Ascending aorta (tissue), 2 donors: Measurements from ENCODE around the gene RAD51B. TPM values are rescaled to one million over a fixed set of nuclear protein-coding genes. Genes with fewer than 3 reads are reported as not detected.

Source experiments
- DNase-seq, 2 donors: peaks; one replicate each; pipeline ENCODE4 v3.0.0-alpha.2; 2019; ENCODE audit warnings: low spot score in 2 of 2
- H3K27ac ChIP-seq, 2 donors: fragments of 200-600 bp; sonication (generic); one replicate each; pipeline ENCODE4 v1.5.1; 2016 to 2017; ENCODE audit warnings: mild to moderate bottlenecking in 1 of 2
- H3K27me3 ChIP-seq: fragments of 200-600 bp; sonication (generic); one replicate; pipeline ENCODE4 v1.5.1; 2017
- H3K36me3 ChIP-seq, 2 donors: fragments of 200-600 bp; sonication (generic); one replicate each; pipeline ENCODE4 v1.5.1; 2016
- H3K4me1 ChIP-seq, 2 donors: fragments of 200-600 bp; sonication (generic); one replicate each; pipeline ENCODE4 v1.5.1; 2016 to 2017; ENCODE audit warnings: mild to moderate bottlenecking in 1 of 2
- H3K4me3 ChIP-seq, 2 donors: fragments of 200-600 bp; sonication (generic); one replicate each; pipeline ENCODE4 v1.5.1; 2016 to 2017; ENCODE audit warnings: mild to moderate bottlenecking in 1 of 2
- H3K9me3 ChIP-seq, 2 donors: fragments of 200-600 bp; sonication (generic); one replicate each; pipeline ENCODE4 v1.5.1; 2016
- intact Hi-C: fragments of 100-400 bp; cut with DNase I; formaldehyde crosslinking; loops from one replicate; pipeline ENCODE4 v1.15.1; 2023
- total RNA-seq: library from RNA; depleted of rRNA; stranded (reverse); fragments of >200 nt; gene quantifications from one replicate; pipeline ENCODE4 v1.1.0, GENCODE V29; 2016
- TF ChIP-seq, protein P1 (sequence below), 3 experiments: fragments of 200-600 bp in 2 of 3; fragments of 450-650 bp in 1 of 3; sonication (generic) in 2 of 3; IDR thresholded peaks; one replicate each; pipeline ENCODE4 v1.5.1; 2016 to 2019; ENCODE audit warnings: antibody characterized with exemption in 3 of 3, mild to moderate bottlenecking in 1 of 3, moderate library complexity in 1 of 3

Gene RAD51B
- total RNA-seq, 1 donor from 2014 or later: not detected

DNA sequence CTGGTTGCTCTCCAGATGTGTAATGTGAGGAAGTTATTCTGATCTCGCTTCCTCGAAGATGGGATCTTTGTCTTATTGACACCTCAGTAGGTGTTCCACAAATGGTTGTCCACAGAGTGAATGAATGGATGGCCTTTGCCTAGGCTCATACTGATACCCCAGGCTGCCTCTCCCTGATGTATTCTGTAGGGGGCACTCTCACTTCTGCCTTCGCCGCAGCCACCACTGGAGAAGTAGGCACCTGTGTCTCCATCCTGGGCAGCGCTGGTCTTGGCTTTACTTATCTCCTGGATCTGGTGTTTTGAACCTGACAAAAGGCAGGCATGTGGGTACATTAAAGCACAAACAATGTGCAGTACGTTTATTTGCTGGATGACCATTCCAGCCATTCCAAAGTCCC, 891.2 kb downstream of the RAD51B start:
- Histone ChIP-seq H3K36me3 (no peaks in the 10 kb centered on the region), H3K4me3 (no peak overlapping the region), H3K9me3 (no peaks in the 10 kb centered on the region), H3K27ac (no peak overlapping the region), H3K27me3 (no peaks in the 10 kb centered on the region), H3K4me1 (no peaks in the 10 kb centered on the region)
- DNase-seq: no peak
- TF ChIP-seq, protein P1, sequence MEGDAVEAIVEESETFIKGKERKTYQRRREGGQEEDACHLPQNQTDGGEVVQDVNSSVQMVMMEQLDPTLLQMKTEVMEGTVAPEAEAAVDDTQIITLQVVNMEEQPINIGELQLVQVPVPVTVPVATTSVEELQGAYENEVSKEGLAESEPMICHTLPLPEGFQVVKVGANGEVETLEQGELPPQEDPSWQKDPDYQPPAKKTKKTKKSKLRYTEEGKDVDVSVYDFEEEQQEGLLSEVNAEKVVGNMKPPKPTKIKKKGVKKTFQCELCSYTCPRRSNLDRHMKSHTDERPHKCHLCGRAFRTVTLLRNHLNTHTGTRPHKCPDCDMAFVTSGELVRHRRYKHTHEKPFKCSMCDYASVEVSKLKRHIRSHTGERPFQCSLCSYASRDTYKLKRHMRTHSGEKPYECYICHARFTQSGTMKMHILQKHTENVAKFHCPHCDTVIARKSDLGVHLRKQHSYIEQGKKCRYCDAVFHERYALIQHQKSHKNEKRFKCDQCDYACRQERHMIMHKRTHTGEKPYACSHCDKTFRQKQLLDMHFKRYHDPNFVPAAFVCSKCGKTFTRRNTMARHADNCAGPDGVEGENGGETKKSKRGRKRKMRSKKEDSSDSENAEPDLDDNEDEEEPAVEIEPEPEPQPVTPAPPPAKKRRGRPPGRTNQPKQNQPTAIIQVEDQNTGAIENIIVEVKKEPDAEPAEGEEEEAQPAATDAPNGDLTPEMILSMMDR (IDR thresholded peaks at IDR 0.05): no peak
- intact Hi-C loops: no loop called here

DNA sequence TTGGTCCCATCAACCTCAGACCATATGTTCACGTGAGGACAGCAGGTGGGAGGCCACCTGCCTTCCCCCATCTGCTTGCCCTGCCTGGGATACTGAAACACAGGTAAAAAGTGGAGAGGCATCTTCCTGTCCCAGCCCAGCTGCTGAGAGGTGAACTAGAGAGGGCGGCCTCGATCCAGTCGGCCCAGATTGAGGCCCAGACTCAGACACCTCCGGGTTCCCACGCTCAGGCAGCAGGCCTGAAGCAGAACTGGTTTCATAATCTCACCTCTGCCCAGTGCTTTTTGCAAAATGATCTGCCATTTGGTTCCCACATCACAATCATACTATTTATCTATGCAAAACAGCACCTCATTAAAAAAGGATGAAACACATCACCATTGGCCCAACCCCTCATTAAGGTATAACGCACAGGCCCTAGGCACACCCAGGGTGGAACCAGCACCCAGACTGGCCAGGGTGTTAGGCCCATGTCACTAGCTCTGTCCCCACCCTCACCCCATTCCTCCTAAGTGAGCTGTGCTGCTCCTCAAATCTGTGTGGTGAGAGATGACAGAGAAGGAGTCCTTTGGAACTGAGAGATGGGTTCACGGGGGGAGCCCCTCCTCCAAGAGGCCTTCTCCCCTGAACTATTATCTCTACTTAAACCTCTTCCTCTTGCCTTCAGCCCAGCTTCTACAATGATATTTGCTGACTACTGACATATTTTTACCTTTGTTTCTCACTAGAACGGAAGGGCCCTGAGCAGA, 892.2 kb downstream of the RAD51B start:
- intact Hi-C loops: no loop called here
- no peak overlapping the region for H3K27ac ChIP-seq
- TF ChIP-seq, protein P1 (IDR thresholded peaks at IDR 0.05): no peak
- no peak overlapping the region for H3K4me3 ChIP-seq
- H3K4me1 ChIP-seq: no peaks in the 10 kb centered on the region
- H3K27me3 ChIP-seq: no peaks in the 10 kb centered on the region
- no peaks in the 10 kb centered on the region for H3K9me3 ChIP-seq
- DNase-seq: peak in 1 of 2 donors; percentile 38
- H3K36me3 ChIP-seq: no peaks in the 10 kb centered on the region

DNA sequence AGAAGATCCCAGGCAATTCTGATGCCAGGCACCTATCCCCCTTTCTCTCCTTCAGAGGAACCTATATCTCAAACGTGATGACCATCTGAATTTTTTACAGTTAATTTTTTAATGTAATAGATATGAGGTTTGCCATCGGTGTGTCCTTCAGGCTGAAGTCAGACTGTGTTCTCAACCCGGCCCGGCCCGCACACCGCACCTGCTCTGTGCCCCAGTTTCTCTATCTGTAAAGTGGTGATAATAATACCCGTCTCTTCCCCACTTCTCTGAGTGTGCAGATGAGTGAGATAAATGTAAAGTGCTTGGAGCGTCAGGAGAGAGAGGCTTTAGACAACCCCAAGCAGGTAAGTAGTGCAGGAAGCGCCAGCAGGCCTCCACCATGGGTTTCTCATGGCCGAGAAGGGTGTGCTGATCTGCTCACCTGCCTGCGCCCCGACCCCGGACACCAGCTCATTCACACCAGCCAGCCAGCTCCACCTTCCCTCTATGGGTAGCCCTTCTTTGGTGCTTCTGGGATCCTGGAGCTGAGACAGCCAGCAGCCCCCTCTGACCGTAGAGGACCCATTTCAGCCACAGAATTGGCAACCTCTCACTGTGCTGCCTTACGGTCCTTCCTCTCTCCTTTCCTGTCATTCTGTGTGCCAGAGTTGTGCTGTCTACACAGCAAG, 893.3 kb downstream of the RAD51B start:
- H3K4me3 ChIP-seq: no peak overlapping the region
- intact Hi-C loops: no loop called here
- no peaks in the 10 kb centered on the region for H3K9me3 ChIP-seq
- no peak overlapping the region for H3K27ac ChIP-seq
- TF ChIP-seq, protein P1 (IDR thresholded peaks at IDR 0.05): no peak
- no peak for DNase-seq
- H3K4me1 ChIP-seq: no peaks in the 10 kb centered on the region
- H3K27me3 ChIP-seq: no peaks in the 10 kb centered on the region
- H3K36me3 ChIP-seq: no peaks in the 10 kb centered on the region

DNA sequence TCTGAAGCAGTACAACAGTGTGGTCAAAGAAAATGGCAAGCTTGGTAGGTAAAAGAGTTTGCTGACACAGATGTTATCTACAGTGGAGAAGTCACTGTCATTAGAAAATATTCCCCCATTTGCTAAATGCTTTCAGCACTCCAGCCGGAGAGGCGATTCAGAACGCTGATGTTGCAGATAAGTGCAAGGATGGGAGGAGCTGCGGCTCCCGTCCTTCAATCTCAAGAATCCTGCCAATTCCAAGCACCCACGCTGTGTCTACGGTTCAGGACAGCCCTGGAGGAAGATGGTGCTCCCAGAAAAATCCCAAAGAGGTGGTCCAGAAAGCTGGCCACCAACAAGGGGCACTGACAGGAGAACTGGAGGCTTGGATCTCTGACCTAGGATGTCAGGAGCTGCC, 894.2 kb downstream of the RAD51B start:
- peak in 1 of 2 donors; percentile 46 for DNase-seq
- no peaks in the 10 kb centered on the region for H3K9me3 ChIP-seq
- H3K27ac ChIP-seq: no peak overlapping the region
- H3K27me3 ChIP-seq: no peaks in the 10 kb centered on the region
- no peak overlapping the region for H3K4me3 ChIP-seq
- intact Hi-C loops: no loop called here
- H3K4me1 ChIP-seq: no peaks in the 10 kb centered on the region
- no peaks in the 10 kb centered on the region for H3K36me3 ChIP-seq
- TF ChIP-seq, protein P1 (IDR thresholded peaks at IDR 0.05): no peak

DNA sequence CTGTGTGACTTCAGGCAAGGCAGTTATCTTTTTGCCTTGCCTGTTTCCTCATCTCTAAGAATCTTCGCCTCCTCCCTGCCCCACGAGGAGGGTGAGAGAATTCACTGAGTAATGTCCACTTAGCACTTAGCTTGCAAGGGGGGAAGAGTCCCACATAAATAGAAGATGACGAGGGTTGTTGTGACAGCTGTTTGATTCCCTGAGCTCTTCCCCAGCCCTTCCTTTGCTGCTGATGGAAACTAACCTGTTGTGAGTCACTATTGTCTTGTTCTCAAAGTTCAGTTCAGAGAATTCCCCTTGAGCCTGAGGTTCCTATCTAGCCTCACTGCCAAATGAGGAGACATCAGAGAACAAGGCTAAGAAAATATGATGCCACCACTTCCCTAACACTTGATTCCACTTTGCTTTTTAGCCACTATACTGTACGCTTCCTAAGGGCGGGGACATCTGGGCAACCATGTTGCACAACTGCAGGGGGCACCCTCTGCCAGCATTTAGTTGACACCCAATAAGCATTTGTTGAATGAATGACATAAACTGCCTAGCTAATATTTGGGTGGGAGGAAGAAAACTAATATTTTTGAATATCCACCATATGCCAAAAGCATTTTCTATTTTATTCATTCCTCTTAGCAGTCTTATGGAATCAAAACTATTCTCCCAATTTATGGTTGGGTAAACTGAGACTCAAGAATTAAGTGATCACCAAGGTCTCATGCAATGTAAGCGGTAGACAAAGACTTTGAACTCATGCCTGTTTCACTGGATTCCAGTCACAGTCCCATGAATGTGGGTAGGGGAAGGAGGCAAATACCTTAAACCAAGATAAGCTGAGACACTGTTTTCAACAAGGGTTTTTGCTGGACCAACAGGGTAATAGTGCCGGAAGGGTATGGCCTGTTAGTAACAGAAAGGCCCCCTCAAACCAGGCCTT, 895.7 kb downstream of the RAD51B start:
- DNase-seq: peak in 1 of 2 donors; percentile 44
- no peaks in the 10 kb centered on the region for H3K4me1 ChIP-seq
- no peaks in the 10 kb centered on the region for H3K27me3 ChIP-seq
- H3K36me3 ChIP-seq: no peaks in the 10 kb centered on the region
- no peak overlapping the region for H3K4me3 ChIP-seq
- intact Hi-C loops: no loop called here
- TF ChIP-seq, protein P1 (IDR thresholded peaks at IDR 0.05): no peak
- no peak overlapping the region for H3K27ac ChIP-seq
- H3K9me3 ChIP-seq: no peaks in the 10 kb centered on the region
